ENCODE data around the gene HECW1.

DNA sequence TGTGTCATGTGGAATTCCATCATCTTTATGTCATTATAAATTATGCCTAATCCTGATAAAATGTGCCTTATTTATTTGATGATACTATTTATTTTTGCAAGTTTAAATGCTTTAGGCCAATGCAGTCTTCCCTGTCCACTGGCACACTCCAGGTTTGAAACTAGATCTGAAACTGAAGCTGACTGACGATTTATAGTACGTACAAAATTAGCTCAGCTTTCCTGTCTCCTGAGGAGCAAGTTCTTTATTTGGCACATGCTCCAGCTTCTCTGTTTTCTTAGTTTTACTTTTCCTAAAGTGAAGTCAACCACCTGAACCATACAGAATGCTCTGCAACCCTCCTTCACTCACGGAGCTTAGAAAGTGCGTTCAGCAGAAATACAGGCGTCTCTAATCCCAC lies 164.1 kb downstream of the HECW1 start:
- TF ChIP-seq, protein P1, sequence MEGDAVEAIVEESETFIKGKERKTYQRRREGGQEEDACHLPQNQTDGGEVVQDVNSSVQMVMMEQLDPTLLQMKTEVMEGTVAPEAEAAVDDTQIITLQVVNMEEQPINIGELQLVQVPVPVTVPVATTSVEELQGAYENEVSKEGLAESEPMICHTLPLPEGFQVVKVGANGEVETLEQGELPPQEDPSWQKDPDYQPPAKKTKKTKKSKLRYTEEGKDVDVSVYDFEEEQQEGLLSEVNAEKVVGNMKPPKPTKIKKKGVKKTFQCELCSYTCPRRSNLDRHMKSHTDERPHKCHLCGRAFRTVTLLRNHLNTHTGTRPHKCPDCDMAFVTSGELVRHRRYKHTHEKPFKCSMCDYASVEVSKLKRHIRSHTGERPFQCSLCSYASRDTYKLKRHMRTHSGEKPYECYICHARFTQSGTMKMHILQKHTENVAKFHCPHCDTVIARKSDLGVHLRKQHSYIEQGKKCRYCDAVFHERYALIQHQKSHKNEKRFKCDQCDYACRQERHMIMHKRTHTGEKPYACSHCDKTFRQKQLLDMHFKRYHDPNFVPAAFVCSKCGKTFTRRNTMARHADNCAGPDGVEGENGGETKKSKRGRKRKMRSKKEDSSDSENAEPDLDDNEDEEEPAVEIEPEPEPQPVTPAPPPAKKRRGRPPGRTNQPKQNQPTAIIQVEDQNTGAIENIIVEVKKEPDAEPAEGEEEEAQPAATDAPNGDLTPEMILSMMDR (conservative IDR thresholded peaks at IDR 0.05 in 1 of 2, IDR thresholded peaks at IDR 0.05 in 1 of 2; ENCODE audit: extremely low read depth in 1 of 2, insufficient read depth in 1 of 2, low read depth in 1 of 2, low read length in 2 of 2), result no peak
- TF ChIP-seq EZH2 (IDR thresholded peaks at IDR 0.05; ENCODE audit: borderline replicate concordance, low read length), result no peak

Data from mammary epithelial cell (primary cell).